Measurements from ENCODE around the gene PILRA.
A peak's percentile ranks its signal among the peaks of the same experiment; 100 is the strongest.

Gene PILRA

GRCh38 chr7:100428967-100429636 is 55.8 kb downstream of the PILRA start:
- H3K4me3 Mint-ChIP-seq: peak overlapping the region; percentile 93
- H3K4me1 Mint-ChIP-seq (ENCODE audit: low read depth): peaks cover 54% of the 10 kb centered on the region
- H3K27me3 Mint-ChIP-seq: peaks cover 4% of the 10 kb centered on the region
- no peaks in the 10 kb centered on the region for H3K9me3 Mint-ChIP-seq
- H3K36me3 Mint-ChIP-seq (ENCODE audit: low read depth): peaks cover 33% of the 10 kb centered on the region
- H3K27ac Mint-ChIP-seq: peak overlapping the region; percentile 98

- peak within 1 kb of the TSS; percentile 93 for H3K4me3 Mint-ChIP-seq
- peaks cover 41% of the 10 kb centered on the region for H3K36me3 Mint-ChIP-seq (ENCODE audit: low read depth)
- peaks cover 4% of the 10 kb centered on the region for H3K27me3 Mint-ChIP-seq
- H3K4me1 Mint-ChIP-seq (ENCODE audit: low read depth): peaks cover 62% of the 10 kb centered on the region
- H3K27ac Mint-ChIP-seq: peak within 1 kb of the TSS; percentile 98
- no peaks in the 10 kb centered on the region for H3K9me3 Mint-ChIP-seq
Observed at GRCh38 chr7:100429637-100430492, 56.6 kb downstream of the PILRA start, which contains the start of gene MEPCE. Gene MEPCE (plus strand): TSS chr7:100429831. CDS start chr7:100430019, 188 bp downstream.

GRCh38 chr7:100430493-100431285 is 57.4 kb downstream of the PILRA start:
- peaks cover 4% of the 10 kb centered on the region for H3K27me3 Mint-ChIP-seq
- no peaks in the 10 kb centered on the region for H3K9me3 Mint-ChIP-seq
- peak overlapping the region; percentile 89 for H3K4me3 Mint-ChIP-seq
- H3K27ac Mint-ChIP-seq: peak overlapping the region; percentile 89
- peaks cover 47% of the 10 kb centered on the region for H3K36me3 Mint-ChIP-seq (ENCODE audit: low read depth)
- peaks cover 66% of the 10 kb centered on the region for H3K4me1 Mint-ChIP-seq (ENCODE audit: low read depth)

- H3K27me3 Mint-ChIP-seq: peaks cover 4% of the 10 kb centered on the region
- peak overlapping the region; percentile 81 for H3K27ac Mint-ChIP-seq
- H3K36me3 Mint-ChIP-seq (ENCODE audit: low read depth): peaks cover 50% of the 10 kb centered on the region
- no peaks in the 10 kb centered on the region for H3K9me3 Mint-ChIP-seq
- peak overlapping the region; percentile 89 for H3K4me3 Mint-ChIP-seq
- peaks cover 66% of the 10 kb centered on the region for H3K4me1 Mint-ChIP-seq (ENCODE audit: low read depth)
Observed at GRCh38 chr7:100431286-100431735, 58.0 kb downstream of the PILRA start.

- H3K4me3 Mint-ChIP-seq: peak overlapping the region; percentile 89
- H3K4me1 Mint-ChIP-seq (ENCODE audit: low read depth): peaks cover 66% of the 10 kb centered on the region
- peaks cover 4% of the 10 kb centered on the region for H3K27me3 Mint-ChIP-seq
- H3K27ac Mint-ChIP-seq: peak overlapping the region; percentile 81
- H3K9me3 Mint-ChIP-seq: no peaks in the 10 kb centered on the region
- peaks cover 51% of the 10 kb centered on the region for H3K36me3 Mint-ChIP-seq (ENCODE audit: low read depth)
Observed at GRCh38 chr7:100432053-100432452, 58.8 kb downstream of the PILRA start.

GRCh38 chr7:100432621-100433275 is 59.5 kb downstream of the PILRA start:
- H3K27ac Mint-ChIP-seq: peak overlapping the region; percentile 87
- peak overlapping the region; percentile 89 for H3K4me3 Mint-ChIP-seq
- peaks cover 4% of the 10 kb centered on the region for H3K27me3 Mint-ChIP-seq
- H3K4me1 Mint-ChIP-seq (ENCODE audit: low read depth): peaks cover 66% of the 10 kb centered on the region
- H3K36me3 Mint-ChIP-seq (ENCODE audit: low read depth): peaks cover 51% of the 10 kb centered on the region
- H3K9me3 Mint-ChIP-seq: no peaks in the 10 kb centered on the region

- peaks cover 51% of the 10 kb centered on the region for H3K36me3 Mint-ChIP-seq (ENCODE audit: low read depth)
- H3K4me1 Mint-ChIP-seq (ENCODE audit: low read depth): peaks cover 61% of the 10 kb centered on the region
- H3K27ac Mint-ChIP-seq: peak overlapping the region; percentile 87
- H3K9me3 Mint-ChIP-seq: no peaks in the 10 kb centered on the region
- H3K4me3 Mint-ChIP-seq: no peak overlapping the region
- peaks cover 4% of the 10 kb centered on the region for H3K27me3 Mint-ChIP-seq
Observed at GRCh38 chr7:100433276-100433591, 59.9 kb downstream of the PILRA start.

- H3K4me1 Mint-ChIP-seq (ENCODE audit: low read depth): peaks cover 56% of the 10 kb centered on the region
- peaks cover 4% of the 10 kb centered on the region for H3K27me3 Mint-ChIP-seq
- H3K4me3 Mint-ChIP-seq: peak overlapping the region; percentile 89
- H3K9me3 Mint-ChIP-seq: no peaks in the 10 kb centered on the region
- H3K27ac Mint-ChIP-seq: peak overlapping the region; percentile 87
- H3K36me3 Mint-ChIP-seq (ENCODE audit: low read depth): peaks cover 51% of the 10 kb centered on the region
Observed at GRCh38 chr7:100433592-100434296, 60.5 kb downstream of the PILRA start.

GRCh38 chr7:100434297-100435144 is 61.2 kb downstream of the PILRA start:
- Mint-ChIP-seq H3K36me3 (ENCODE audit: low read depth) (peaks cover 47% of the 10 kb centered on the region), H3K27ac (peak overlapping the region; percentile 87), H3K4me1 (ENCODE audit: low read depth) (peaks cover 50% of the 10 kb centered on the region)

GRCh38 chr7:100435401-100436304 is 62.4 kb downstream of the PILRA start:
- Mint-ChIP-seq H3K4me1 (ENCODE audit: low read depth) (peaks cover 46% of the 10 kb centered on the region), H3K27ac (peak overlapping the region; percentile 93)

More at GRCh38 chr7:100434297-100435144, 61.2 kb downstream of the PILRA start:
- peak overlapping the region; percentile 89 for H3K4me3 Mint-ChIP-seq
- no peaks in the 10 kb centered on the region for H3K9me3 Mint-ChIP-seq
- peaks cover under 1% of the 10 kb centered on the region for H3K27me3 Mint-ChIP-seq

GRCh38 chr7:100437150-100438100 is 64.1 kb downstream of the PILRA start:
- Mint-ChIP-seq H3K4me3 (peak overlapping the region; percentile 88), H3K36me3 (ENCODE audit: low read depth) (peaks cover 34% of the 10 kb centered on the region), H3K9me3 (no peaks in the 10 kb centered on the region), H3K27ac (no peak overlapping the region), H3K4me1 (ENCODE audit: low read depth) (peaks cover 28% of the 10 kb centered on the region), H3K27me3 (no peaks in the 10 kb centered on the region)

More at GRCh38 chr7:100435401-100436304, 62.4 kb downstream of the PILRA start:
- H3K27me3 Mint-ChIP-seq: no peaks in the 10 kb centered on the region
- H3K9me3 Mint-ChIP-seq: no peaks in the 10 kb centered on the region
- H3K4me3 Mint-ChIP-seq: peak overlapping the region; percentile 89
- peaks cover 44% of the 10 kb centered on the region for H3K36me3 Mint-ChIP-seq (ENCODE audit: low read depth)

Data from stimulated activated naive CD8-positive, alpha-beta T cell treated with anti-CD3 and anti-CD28 coated beads, Interleukin-15, Interleukin-2, amounts not matched to agents 100 ng/mL and 50 ng/mL, for 24 hours (primary cell).